ENCODE results near the gene RXYLT1.

Gene RXYLT1

GRCh38 chr12:63846238-63846967 is 66.7 kb downstream of the RXYLT1 start:
- H3K4me3 ChIP-seq (ENCODE audit: low read depth in 1 of 5, low read length in 5 of 5), result peak overlapping the region; percentile 70 to 99 (median 96)
- H3K9me3 ChIP-seq (ENCODE audit: control insufficient read depth in 5 of 5, low read length in 5 of 5), result no peaks in the 10 kb centered on the region
- H3K4me1 ChIP-seq (ENCODE audit: control insufficient read depth in 5 of 5, insufficient read depth in 5 of 5, low read length in 5 of 5), result peaks cover 3 to 33% (median 29%) of the 10 kb centered on the region in 5 donors
- peak overlapping the region in 1 of 5 donors; percentile 31 for H3K9ac ChIP-seq (ENCODE audit: low read length in 5 of 5)
- H3K36me3 ChIP-seq (ENCODE audit: control insufficient read depth in 5 of 5, insufficient read depth in 5 of 5, low read length in 5 of 5), result no peaks in the 10 kb centered on the region
- no peaks in the 10 kb centered on the region for H3K27me3 ChIP-seq (ENCODE audit: control insufficient read depth in 5 of 5, insufficient read depth in 4 of 5, low read length in 5 of 5)
- no peak overlapping the region for H3K27ac ChIP-seq (ENCODE audit: low read depth, low read length)

GRCh38 chr12:63848450-63848849 is 68.7 kb downstream of the RXYLT1 start:
- Histone ChIP-seq H3K4me1 (ENCODE audit: control insufficient read depth in 5 of 5, insufficient read depth in 5 of 5, low read length in 5 of 5) (peaks cover 3 to 29% (median 26%) of the 10 kb centered on the region in 5 donors), H3K4me3 (ENCODE audit: low read depth in 1 of 5, low read length in 5 of 5) (no peak overlapping the region), H3K27ac (ENCODE audit: low read depth, low read length) (no peak overlapping the region), H3K9ac (ENCODE audit: low read length in 5 of 5) (no peak overlapping the region), H3K36me3 (ENCODE audit: control insufficient read depth in 5 of 5, insufficient read depth in 5 of 5, low read length in 5 of 5) (no peaks in the 10 kb centered on the region), H3K27me3 (ENCODE audit: control insufficient read depth in 5 of 5, insufficient read depth in 4 of 5, low read length in 5 of 5) (no peaks in the 10 kb centered on the region), H3K9me3 (ENCODE audit: control insufficient read depth in 5 of 5, low read length in 5 of 5) (no peaks in the 10 kb centered on the region)

- Histone ChIP-seq H3K9me3 (ENCODE audit: control insufficient read depth in 5 of 5, low read length in 5 of 5) (no peaks in the 10 kb centered on the region), H3K4me3 (ENCODE audit: low read depth in 1 of 5, low read length in 5 of 5) (no peak overlapping the region), H3K27ac (ENCODE audit: low read depth, low read length) (no peak overlapping the region), H3K27me3 (ENCODE audit: control insufficient read depth in 5 of 5, insufficient read depth in 4 of 5, low read length in 5 of 5) (no peaks in the 10 kb centered on the region), H3K36me3 (ENCODE audit: control insufficient read depth in 5 of 5, insufficient read depth in 5 of 5, low read length in 5 of 5) (no peaks in the 10 kb centered on the region), H3K4me1 (ENCODE audit: control insufficient read depth in 5 of 5, insufficient read depth in 5 of 5, low read length in 5 of 5) (peaks cover 3 to 27% (median 26%) of the 10 kb centered on the region in 5 donors), H3K9ac (ENCODE audit: low read length in 5 of 5) (no peak overlapping the region)
These were observed 69.5 kb downstream of the RXYLT1 start for GRCh38 chr12:63849106-63849620.

- no peak overlapping the region for H3K9ac ChIP-seq (ENCODE audit: low read length in 5 of 5)
- H3K27me3 ChIP-seq (ENCODE audit: control insufficient read depth in 5 of 5, insufficient read depth in 4 of 5, low read length in 5 of 5), result no peaks in the 10 kb centered on the region
- no peaks in the 10 kb centered on the region for H3K36me3 ChIP-seq (ENCODE audit: control insufficient read depth in 5 of 5, insufficient read depth in 5 of 5, low read length in 5 of 5)
- no peak overlapping the region for H3K27ac ChIP-seq (ENCODE audit: low read depth, low read length)
- H3K9me3 ChIP-seq (ENCODE audit: control insufficient read depth in 5 of 5, low read length in 5 of 5), result no peaks in the 10 kb centered on the region
- no peak overlapping the region for H3K4me3 ChIP-seq (ENCODE audit: low read depth in 1 of 5, low read length in 5 of 5)
- H3K4me1 ChIP-seq (ENCODE audit: control insufficient read depth in 5 of 5, insufficient read depth in 5 of 5, low read length in 5 of 5), result peaks cover 3 to 26% (median 24%) of the 10 kb centered on the region in 5 donors
These were observed 69.9 kb downstream of the RXYLT1 start for GRCh38 chr12:63849641-63850040.

- Histone ChIP-seq H3K36me3 (ENCODE audit: control insufficient read depth in 5 of 5, insufficient read depth in 5 of 5, low read length in 5 of 5) (no peaks in the 10 kb centered on the region), H3K27ac (ENCODE audit: low read depth, low read length) (no peak overlapping the region), H3K4me1 (ENCODE audit: control insufficient read depth in 5 of 5, insufficient read depth in 5 of 5, low read length in 5 of 5) (peaks cover 0 to 3% (median 0%) of the 10 kb centered on the region in 5 donors), H3K9me3 (ENCODE audit: control insufficient read depth in 5 of 5, low read length in 5 of 5) (no peaks in the 10 kb centered on the region), H3K27me3 (ENCODE audit: control insufficient read depth in 5 of 5, insufficient read depth in 4 of 5, low read length in 5 of 5) (no peaks in the 10 kb centered on the region), H3K9ac (ENCODE audit: low read length in 5 of 5) (no peak overlapping the region), H3K4me3 (ENCODE audit: low read depth in 1 of 5, low read length in 5 of 5) (no peak overlapping the region)
These were observed 74.3 kb downstream of the RXYLT1 start for GRCh38 chr12:63853978-63854377.

GRCh38 chr12:63855299-63855698 is 75.6 kb downstream of the RXYLT1 start:
- no peak overlapping the region for H3K4me3 ChIP-seq (ENCODE audit: low read depth in 1 of 5, low read length in 5 of 5)
- H3K36me3 ChIP-seq (ENCODE audit: control insufficient read depth in 5 of 5, insufficient read depth in 5 of 5, low read length in 5 of 5), result no peaks in the 10 kb centered on the region
- no peak overlapping the region for H3K27ac ChIP-seq (ENCODE audit: low read depth, low read length)
- no peak overlapping the region for H3K9ac ChIP-seq (ENCODE audit: low read length in 5 of 5)
- no peaks in the 10 kb centered on the region for H3K9me3 ChIP-seq (ENCODE audit: control insufficient read depth in 5 of 5, low read length in 5 of 5)
- H3K27me3 ChIP-seq (ENCODE audit: control insufficient read depth in 5 of 5, insufficient read depth in 4 of 5, low read length in 5 of 5), result no peaks in the 10 kb centered on the region
- H3K4me1 ChIP-seq (ENCODE audit: control insufficient read depth in 5 of 5, insufficient read depth in 5 of 5, low read length in 5 of 5), result peaks cover 0 to 3% (median 0%) of the 10 kb centered on the region in 5 donors

GRCh38 chr12:63857771-63858670 is 78.3 kb downstream of the RXYLT1 start:
- Histone ChIP-seq H3K9me3 (ENCODE audit: control insufficient read depth in 5 of 5, low read length in 5 of 5) (no peaks in the 10 kb centered on the region), H3K4me3 (ENCODE audit: low read depth in 1 of 5, low read length in 5 of 5) (no peak overlapping the region), H3K4me1 (ENCODE audit: control insufficient read depth in 5 of 5, insufficient read depth in 5 of 5, low read length in 5 of 5) (peaks cover 0 to 12% (median 5%) of the 10 kb centered on the region in 5 donors), H3K36me3 (ENCODE audit: control insufficient read depth in 5 of 5, insufficient read depth in 5 of 5, low read length in 5 of 5) (no peaks in the 10 kb centered on the region), H3K9ac (ENCODE audit: low read length in 5 of 5) (no peak overlapping the region), H3K27me3 (ENCODE audit: control insufficient read depth in 5 of 5, insufficient read depth in 4 of 5, low read length in 5 of 5) (no peaks in the 10 kb centered on the region), H3K27ac (ENCODE audit: low read depth, low read length) (no peak overlapping the region)

Measured in subcutaneous abdominal adipose tissue (tissue), 5 donors.